Measurements from ENCODE around the gene TMEM123.
A peak's percentile ranks its signal among the peaks of the same experiment; 100 is the strongest.

TMEM123 gene

DNA sequence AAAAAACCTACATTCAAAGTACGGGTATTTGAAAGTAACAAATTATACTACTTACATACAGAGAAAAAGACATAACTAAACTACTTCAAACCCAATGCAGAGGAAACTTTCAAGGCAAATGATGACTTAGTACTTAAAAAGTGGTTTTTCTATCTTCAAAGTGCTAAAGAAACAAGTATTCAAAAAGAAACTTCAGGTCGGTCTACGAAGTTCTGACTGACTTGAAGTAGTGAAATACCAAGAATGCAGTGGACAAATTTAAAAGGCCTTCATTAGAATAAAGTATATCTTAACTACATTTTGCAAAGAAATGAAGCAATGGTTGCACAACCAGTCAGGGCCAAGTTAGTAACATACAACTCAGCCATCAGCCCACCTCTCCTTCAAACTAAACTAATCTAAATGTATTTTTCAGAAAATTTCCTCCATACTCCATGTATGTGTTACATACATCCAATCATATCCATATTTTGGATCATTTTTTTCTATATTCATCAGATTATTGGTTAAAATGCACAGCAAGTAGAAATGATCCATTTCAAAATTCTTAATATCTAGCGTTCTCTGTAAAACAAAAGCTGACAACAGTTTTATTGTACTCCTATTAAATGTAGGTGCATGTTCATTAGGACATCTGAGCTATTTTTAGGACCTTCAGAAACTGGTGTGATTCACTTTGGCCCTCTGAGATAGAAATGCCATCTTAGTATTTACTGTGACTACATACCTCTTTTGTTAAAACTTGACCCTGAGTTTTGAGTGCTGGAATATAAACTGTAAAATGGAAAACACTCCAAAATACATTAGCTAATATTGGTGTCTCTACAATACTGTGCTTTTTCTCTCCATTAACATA, 55.6 kb downstream of the TMEM123 start:
- DNase-seq (ENCODE audit: low spot score in 2 of 2) (no peak), ATAC-seq (ENCODE audit: low read depth) (no peak)
- H3K4me3 Mint-ChIP-seq = no peak overlapping the region
- H3K4me1 Mint-ChIP-seq = peaks cover 7% of the 10 kb centered on the region
- no peaks in the 10 kb centered on the region for H3K9me3 Mint-ChIP-seq
- no peak overlapping the region for H3K27ac Mint-ChIP-seq
- H3K27me3 Mint-ChIP-seq = no peaks in the 10 kb centered on the region
- H3K36me3 Mint-ChIP-seq = peaks cover 19% of the 10 kb centered on the region

DNA sequence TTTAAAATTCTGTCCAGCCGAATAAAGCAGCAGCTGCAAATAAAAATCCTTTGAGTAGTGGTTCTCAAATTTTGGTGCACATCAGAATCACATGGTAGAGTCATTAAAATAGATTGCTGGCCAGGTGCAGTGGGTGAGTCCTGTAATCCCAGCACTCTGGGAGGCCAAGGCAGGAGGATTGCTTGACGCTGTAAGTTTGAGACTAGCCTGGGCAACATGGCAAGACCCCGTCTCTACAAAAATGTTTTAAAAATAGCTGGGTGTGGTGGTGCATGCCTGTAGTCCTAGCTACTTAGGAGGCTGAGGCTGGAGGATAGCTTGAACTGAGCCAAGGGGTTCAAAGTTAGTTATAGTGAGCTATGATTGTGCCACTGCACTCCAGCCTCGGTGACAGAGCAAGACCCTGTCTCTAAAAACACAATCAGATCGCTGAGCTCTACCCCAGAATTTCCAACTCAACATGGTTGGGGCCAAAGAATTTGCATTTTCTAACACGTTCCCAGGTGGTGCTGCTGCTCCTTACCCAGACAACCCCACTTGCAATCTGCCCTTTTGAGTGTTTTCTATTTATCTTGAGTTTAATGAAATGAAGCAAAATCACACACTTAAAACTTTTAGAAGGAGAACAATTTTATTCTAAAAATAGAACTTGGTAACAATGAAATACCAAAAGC, 56.7 kb downstream of the TMEM123 start:
- Mint-ChIP-seq H3K9me3 (no peaks in the 10 kb centered on the region), H3K27me3 (no peaks in the 10 kb centered on the region), H3K4me1 (peaks cover 5% of the 10 kb centered on the region), H3K27ac (no peak overlapping the region), H3K36me3 (peaks cover 19% of the 10 kb centered on the region), H3K4me3 (no peak overlapping the region)
- DNase-seq (ENCODE audit: low spot score in 2 of 2) (no peak), ATAC-seq (ENCODE audit: low read depth) (no peak)

GRCh38 chr11:102393272-102393730, 59.3 kb downstream of the TMEM123 start:
- peaks cover 8% of the 10 kb centered on the region for H3K4me1 Mint-ChIP-seq
- H3K27ac Mint-ChIP-seq = peak overlapping the region; percentile 60
- H3K36me3 Mint-ChIP-seq = peaks cover 21% of the 10 kb centered on the region
- DNase-seq (ENCODE audit: low spot score in 2 of 2) (no peak), ATAC-seq (ENCODE audit: low read depth) (no peak)
- no peaks in the 10 kb centered on the region for H3K27me3 Mint-ChIP-seq
- no peak overlapping the region for H3K4me3 Mint-ChIP-seq
- H3K9me3 Mint-ChIP-seq = peaks cover 3% of the 10 kb centered on the region

- H3K4me1 Mint-ChIP-seq = peaks cover 8% of the 10 kb centered on the region
- peaks cover 22% of the 10 kb centered on the region for H3K36me3 Mint-ChIP-seq
Measured at GRCh38 chr11:102391549-102392237, 60.9 kb downstream of the TMEM123 start.

GRCh38 chr11:102390667-102391465, 61.7 kb downstream of the TMEM123 start:
- DNase-seq (ENCODE audit: low spot score in 2 of 2) (peak; percentile 40 to 45), ATAC-seq (ENCODE audit: low read depth) (peak; percentile 80)
- H3K4me1 Mint-ChIP-seq = peaks cover 8% of the 10 kb centered on the region
- peaks cover 22% of the 10 kb centered on the region for H3K36me3 Mint-ChIP-seq
- no peaks in the 10 kb centered on the region for H3K27me3 Mint-ChIP-seq
- no peak overlapping the region for H3K4me3 Mint-ChIP-seq
- peaks cover 3% of the 10 kb centered on the region for H3K9me3 Mint-ChIP-seq
- no peak overlapping the region for H3K27ac Mint-ChIP-seq

More at GRCh38 chr11:102391549-102392237, 60.9 kb downstream of the TMEM123 start:
- ATAC-seq (ENCODE audit: low read depth) (no peak), DNase-seq (ENCODE audit: low spot score in 2 of 2) (no peak)
- no peak overlapping the region for H3K27ac Mint-ChIP-seq
- H3K27me3 Mint-ChIP-seq = no peaks in the 10 kb centered on the region
- H3K4me3 Mint-ChIP-seq = no peak overlapping the region
- peaks cover 3% of the 10 kb centered on the region for H3K9me3 Mint-ChIP-seq

DNA sequence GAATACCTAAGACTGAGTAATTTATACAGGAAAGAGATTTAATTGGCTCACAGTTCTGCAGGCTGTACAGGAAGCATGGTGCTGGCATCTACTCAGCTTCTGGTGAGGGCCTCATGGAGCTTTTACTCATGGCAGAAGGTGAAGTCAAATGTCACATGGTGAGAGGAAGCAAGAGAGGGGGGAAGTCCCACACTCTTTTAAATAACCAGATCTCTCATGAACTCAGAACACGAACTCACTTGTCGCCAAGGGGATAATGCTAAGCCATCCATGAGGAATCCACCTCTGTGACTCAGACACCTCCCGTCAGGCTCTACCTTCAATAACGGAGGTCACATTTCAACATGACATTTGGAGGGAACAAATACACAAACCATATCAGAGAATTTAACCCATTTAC, 63.3 kb downstream of the TMEM123 start:
- Mint-ChIP-seq H3K36me3 (peaks cover 21% of the 10 kb centered on the region), H3K9me3 (peaks cover 3% of the 10 kb centered on the region), H3K4me3 (no peak overlapping the region), H3K27me3 (no peaks in the 10 kb centered on the region), H3K4me1 (peaks cover 10% of the 10 kb centered on the region), H3K27ac (peak overlapping the region; percentile 73)
- DNase-seq (ENCODE audit: low spot score in 2 of 2) = no peak
- ATAC-seq (ENCODE audit: low read depth) = no peak

DNA sequence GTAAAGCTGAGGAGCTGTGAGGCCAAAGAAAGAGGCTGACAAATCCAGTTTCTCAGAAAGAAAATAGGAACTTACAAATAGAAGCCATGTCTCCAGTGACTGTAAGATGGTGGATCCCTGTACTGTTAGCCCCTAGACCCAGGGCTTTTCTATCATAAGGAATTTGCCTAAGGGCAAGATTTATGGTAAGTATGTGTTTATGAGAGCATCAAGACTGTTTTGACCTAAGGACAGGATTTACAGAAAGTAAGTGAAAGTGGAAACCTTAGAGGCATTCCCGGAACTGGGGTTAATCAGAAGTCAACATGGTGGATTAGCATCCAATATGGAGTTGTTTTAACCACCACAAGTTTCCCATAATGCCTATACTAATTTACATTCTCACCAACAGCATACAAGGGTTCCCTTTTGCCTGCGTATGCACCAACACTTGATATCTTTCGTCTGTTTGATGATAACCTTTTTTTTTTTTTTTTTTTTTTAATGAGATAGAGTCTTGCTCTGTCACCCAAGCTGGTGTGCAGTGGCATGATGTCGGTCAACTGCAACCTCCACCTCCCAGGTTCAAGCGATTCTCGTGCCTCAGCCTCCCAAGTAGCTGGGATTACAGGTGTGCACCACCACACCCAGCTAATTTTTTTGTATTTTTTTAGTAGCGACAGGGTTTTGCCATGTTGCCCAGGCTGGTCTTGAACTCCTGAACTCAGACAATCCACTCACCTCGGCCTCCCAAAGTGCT, 65.4 kb downstream of the TMEM123 start:
- DNase-seq (ENCODE audit: low spot score in 2 of 2) = no peak
- peaks cover 3% of the 10 kb centered on the region for H3K9me3 Mint-ChIP-seq
- H3K4me1 Mint-ChIP-seq = peaks cover 6% of the 10 kb centered on the region
- H3K36me3 Mint-ChIP-seq = peaks cover 18% of the 10 kb centered on the region
- peak overlapping the region; percentile 19 for H3K27ac Mint-ChIP-seq
- no peaks in the 10 kb centered on the region for H3K27me3 Mint-ChIP-seq
- H3K4me3 Mint-ChIP-seq = no peak overlapping the region
- no peak for ATAC-seq (ENCODE audit: low read depth)

DNA sequence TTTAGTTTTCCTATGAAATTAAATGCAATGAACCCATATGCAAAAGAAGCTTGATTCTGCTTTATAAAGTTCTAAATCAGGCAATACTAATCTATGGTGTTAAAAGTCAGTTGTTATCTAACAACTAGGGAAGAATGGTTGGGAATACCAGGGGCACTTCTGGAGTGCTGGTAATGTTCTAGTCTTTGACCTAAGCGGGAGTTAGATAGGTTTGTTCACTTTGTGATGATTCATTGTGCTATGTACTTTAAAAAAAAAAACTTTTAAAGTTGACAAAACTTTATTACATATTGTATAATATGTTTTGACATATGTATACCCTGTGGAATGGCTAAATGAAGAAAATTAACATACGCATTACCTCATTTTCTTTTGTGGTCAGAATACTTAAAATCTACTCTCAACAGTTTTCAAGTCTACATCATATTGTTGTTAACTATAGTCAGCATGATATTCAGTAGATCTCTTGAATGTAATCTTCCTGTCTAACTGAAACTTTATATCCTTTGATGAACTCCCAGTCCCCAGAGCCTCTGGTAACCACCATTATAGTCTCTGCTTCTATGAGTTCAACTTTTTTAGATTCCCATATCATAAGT, 66.3 kb downstream of the TMEM123 start:
- no peaks in the 10 kb centered on the region for H3K27me3 Mint-ChIP-seq
- ATAC-seq (ENCODE audit: low read depth) (no peak), DNase-seq (ENCODE audit: low spot score in 2 of 2) (no peak)
- H3K27ac Mint-ChIP-seq = peak overlapping the region; percentile 19
- H3K4me1 Mint-ChIP-seq = peaks cover 6% of the 10 kb centered on the region
- H3K4me3 Mint-ChIP-seq = no peak overlapping the region
- H3K36me3 Mint-ChIP-seq = peaks cover 18% of the 10 kb centered on the region
- H3K9me3 Mint-ChIP-seq = peaks cover 3% of the 10 kb centered on the region

DNA sequence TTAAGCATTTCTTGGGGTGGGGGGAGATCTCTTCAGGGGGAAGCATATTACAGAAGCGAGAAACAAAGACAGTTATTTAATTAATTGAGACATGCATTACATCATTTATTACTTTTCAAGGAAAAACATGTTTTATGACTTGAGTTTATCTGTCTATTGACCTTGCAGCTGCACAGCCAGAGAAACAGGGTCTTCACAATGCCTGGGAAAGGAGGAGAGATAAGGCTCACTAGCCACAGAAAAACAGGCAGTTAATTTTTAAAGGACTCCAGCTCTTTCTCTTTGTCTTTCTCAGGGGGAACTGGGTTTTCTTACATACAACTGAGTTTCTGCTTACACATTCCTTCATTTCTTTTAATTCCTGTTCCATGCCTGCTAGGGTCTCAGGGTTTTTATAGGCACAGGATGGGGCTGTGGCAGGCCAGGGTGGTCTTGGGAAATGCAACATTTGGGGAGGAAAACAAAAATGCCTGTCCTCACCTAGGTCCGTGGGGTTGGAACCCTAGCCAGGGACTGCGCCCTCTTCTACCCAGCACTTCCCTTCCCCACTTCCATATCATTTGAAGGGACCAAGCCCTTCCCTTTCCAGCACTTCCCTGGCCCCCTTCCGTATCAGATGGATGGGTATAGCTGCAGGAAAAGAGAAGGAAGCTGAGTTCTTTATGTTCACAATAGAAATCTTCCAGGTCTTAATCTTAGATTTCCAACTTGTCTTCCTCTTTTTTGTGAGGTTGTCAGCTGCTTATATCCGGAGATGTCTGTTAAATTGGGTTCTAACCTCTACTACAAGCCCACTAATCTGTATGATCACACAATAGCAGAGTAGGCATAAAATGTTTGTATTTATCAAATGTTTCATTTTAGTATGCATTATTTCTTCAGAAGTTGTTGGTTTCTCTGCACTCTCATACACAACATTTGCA, 67.2 kb downstream of the TMEM123 start:
- Mint-ChIP-seq H3K9me3 (peaks cover 3% of the 10 kb centered on the region), H3K27ac (peak overlapping the region; percentile 72), H3K27me3 (no peaks in the 10 kb centered on the region), H3K4me1 (peaks cover 2% of the 10 kb centered on the region), H3K4me3 (no peak overlapping the region), H3K36me3 (peaks cover 21% of the 10 kb centered on the region)
- ATAC-seq (ENCODE audit: low read depth) (no peak), DNase-seq (ENCODE audit: low spot score in 2 of 2) (no peak)

DNA sequence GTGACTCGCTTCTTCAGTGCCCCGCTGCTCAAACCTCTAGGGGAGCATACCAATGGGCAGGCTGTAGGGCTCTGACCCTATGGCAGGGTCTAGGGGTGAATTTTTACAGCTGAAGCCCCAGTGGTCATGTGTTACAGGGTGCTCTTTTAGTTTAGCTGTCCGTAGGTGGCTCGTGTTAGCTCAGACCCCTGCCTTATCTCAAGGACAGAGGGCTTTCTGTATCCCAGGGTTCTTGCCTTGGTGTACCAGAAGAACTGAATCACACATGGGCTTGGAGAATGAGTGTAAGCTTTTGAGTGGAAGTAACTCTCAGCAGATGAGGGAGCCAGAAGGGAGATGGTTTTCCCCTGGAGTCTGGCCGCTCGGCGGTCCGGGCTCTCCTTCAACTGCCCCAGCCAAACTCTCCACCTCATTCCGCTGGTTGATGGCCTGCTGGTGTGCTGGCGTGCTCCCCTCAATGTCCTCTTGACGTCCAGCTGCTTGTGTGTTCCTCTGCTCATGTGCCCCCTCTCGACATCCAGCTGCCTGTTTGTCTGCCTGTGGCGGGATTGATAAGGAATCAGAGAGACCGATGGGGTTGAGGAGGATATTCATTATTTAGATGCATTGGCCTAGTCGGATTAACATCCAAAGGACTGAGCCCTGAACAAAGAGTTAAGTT, 68.0 kb downstream of the TMEM123 start:
- Mint-ChIP-seq H3K4me3 (no peak overlapping the region), H3K4me1 (peaks cover 2% of the 10 kb centered on the region), H3K27ac (no peak overlapping the region), H3K36me3 (peaks cover 22% of the 10 kb centered on the region), H3K27me3 (no peaks in the 10 kb centered on the region), H3K9me3 (peaks cover 3% of the 10 kb centered on the region)
- no peak for ATAC-seq (ENCODE audit: low read depth)
- no peak for DNase-seq (ENCODE audit: low spot score in 2 of 2)

DNA sequence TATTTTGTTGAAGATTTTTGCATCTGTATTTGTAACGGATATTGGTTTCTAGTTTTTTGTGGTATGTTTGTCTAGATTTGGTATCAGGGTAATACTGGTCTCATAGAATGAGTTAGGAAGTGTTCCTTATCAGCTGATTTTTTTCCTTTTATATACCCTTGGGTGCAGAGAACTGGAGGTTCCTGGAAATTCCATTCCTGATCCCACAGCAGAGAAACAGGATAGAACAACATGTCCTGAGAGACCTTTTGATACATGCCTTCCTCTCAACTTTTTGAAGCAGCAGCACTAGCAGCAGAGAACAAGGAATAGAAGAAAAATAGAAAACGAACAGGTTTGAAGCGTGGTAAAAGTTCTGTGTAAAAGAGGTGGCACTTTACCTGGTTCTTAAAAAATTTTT, 68.7 kb downstream of the TMEM123 start:
- Mint-ChIP-seq H3K27me3 (no peaks in the 10 kb centered on the region), H3K9me3 (peaks cover 1% of the 10 kb centered on the region), H3K36me3 (peaks cover 20% of the 10 kb centered on the region), H3K4me1 (peaks cover 2% of the 10 kb centered on the region), H3K4me3 (no peak overlapping the region), H3K27ac (no peak overlapping the region)
- ATAC-seq (ENCODE audit: low read depth) = no peak
- DNase-seq (ENCODE audit: low spot score in 2 of 2) = no peak
